NT2/D1 (cell line): ENCODE results near the gene PIWIL4.

ENCODE experiments used
- DNase-seq: peaks from one replicate; pipeline ENCODE4 v3.0.0-alpha.2; 2011; ENCODE audit warnings: low read depth, low spot score
- H3K27me3 ChIP-seq: 2 replicates; pipeline ENCODE4 v1.6.0; 2011; ENCODE audit warnings: mild to moderate bottlenecking; ENCODE audit not compliant: insufficient read length, insufficient read depth
- H3K36me3 ChIP-seq: 2 replicates; pipeline ENCODE4 v1.6.1; 2011; ENCODE audit warnings: mild to moderate bottlenecking, low read length, mixed read lengths; ENCODE audit not compliant: insufficient read depth, insufficient read length
- H3K4me1 ChIP-seq: 2 replicates; pipeline ENCODE4 v1.5.1; 2011; ENCODE audit not compliant: insufficient read depth, insufficient read length
- H3K4me3 ChIP-seq: 2 replicates; pipeline ENCODE4 v1.5.1; 2011; ENCODE audit warnings: low read depth; ENCODE audit not compliant: insufficient read length
- H3K9ac ChIP-seq: 2 replicates; pipeline ENCODE4 v1.6.0; 2011; ENCODE audit warnings: low read depth; ENCODE audit not compliant: insufficient read length
- H3K9me3 ChIP-seq: 2 replicates; pipeline ENCODE4 v1.5.1; 2011; ENCODE audit warnings: mild to moderate bottlenecking, low read length; ENCODE audit not compliant: insufficient read depth
- SUZ12 ChIP-seq: IDR thresholded peaks from 2 replicates; pipeline ENCODE4 v1.6.1; 2011; ENCODE audit not compliant: insufficient read length, insufficient read depth; ENCODE audit errors: extremely low read depth
- YY1 ChIP-seq: IDR thresholded peaks from 2 replicates; pipeline ENCODE4 v1.6.1; 2011; ENCODE audit not compliant: insufficient read length, insufficient read depth
- ZNF274 ChIP-seq: IDR thresholded peaks from 2 replicates; pipeline ENCODE4 v1.6.1; 2011; ENCODE audit warnings: mild to moderate bottlenecking, low read depth, low read length

The PIWIL4 gene

DNA sequence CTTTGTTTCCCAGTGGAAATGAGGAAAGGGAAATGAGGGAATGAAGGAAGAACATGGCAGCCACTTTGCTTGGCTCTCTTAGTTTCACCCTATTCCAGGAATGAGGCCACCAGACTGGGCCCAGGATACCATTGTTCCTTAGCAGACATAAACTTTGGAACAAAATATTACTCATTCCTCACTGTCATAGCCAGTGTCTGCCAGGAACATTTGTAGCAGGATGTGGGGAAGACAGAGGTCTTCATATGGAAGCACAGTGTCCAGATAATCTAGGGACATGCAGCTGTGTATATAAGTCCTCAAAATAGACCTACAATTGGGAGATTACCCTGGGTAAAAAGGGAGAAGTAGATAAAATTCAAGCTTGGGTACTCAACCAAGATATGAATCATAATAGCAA, 38.6 kb upstream of the PIWIL4 start:
- TF ChIP-seq SUZ12 = no peak
- no peak for TF ChIP-seq ZNF274
- no peak for TF ChIP-seq YY1
- H3K36me3 ChIP-seq = no peaks in the 10 kb centered on the region
- no peak for DNase-seq

GRCh38 chr11:94532211-94532610, 35.0 kb upstream of the PIWIL4 start:
- no peaks in the 10 kb centered on the region for H3K4me1 ChIP-seq
- no peaks in the 10 kb centered on the region for H3K36me3 ChIP-seq
- H3K9me3 ChIP-seq = no peaks in the 10 kb centered on the region
- no peaks in the 10 kb centered on the region for H3K27me3 ChIP-seq
- H3K9ac ChIP-seq = no peak overlapping the region
- H3K4me3 ChIP-seq = no peak overlapping the region
- DNase-seq = no peak
- TF ChIP-seq YY1 (no peak), SUZ12 (no peak), ZNF274 (no peak)

More for the DNA sequence above, 38.6 kb upstream of the PIWIL4 start:
- Histone ChIP-seq H3K9ac (no peak overlapping the region), H3K27me3 (no peaks in the 10 kb centered on the region), H3K4me3 (no peak overlapping the region), H3K4me1 (no peaks in the 10 kb centered on the region), H3K9me3 (no peaks in the 10 kb centered on the region)

- Histone ChIP-seq H3K27me3 (no peaks in the 10 kb centered on the region), H3K4me3 (no peak overlapping the region), H3K36me3 (no peaks in the 10 kb centered on the region), H3K4me1 (no peaks in the 10 kb centered on the region), H3K9ac (no peak overlapping the region), H3K9me3 (no peaks in the 10 kb centered on the region)
- DNase-seq = no peak
- TF ChIP-seq SUZ12 (no peak), ZNF274 (no peak), YY1 (no peak)
Observed at GRCh38 chr11:94533206-94533605, 34.0 kb upstream of the PIWIL4 start.

DNA sequence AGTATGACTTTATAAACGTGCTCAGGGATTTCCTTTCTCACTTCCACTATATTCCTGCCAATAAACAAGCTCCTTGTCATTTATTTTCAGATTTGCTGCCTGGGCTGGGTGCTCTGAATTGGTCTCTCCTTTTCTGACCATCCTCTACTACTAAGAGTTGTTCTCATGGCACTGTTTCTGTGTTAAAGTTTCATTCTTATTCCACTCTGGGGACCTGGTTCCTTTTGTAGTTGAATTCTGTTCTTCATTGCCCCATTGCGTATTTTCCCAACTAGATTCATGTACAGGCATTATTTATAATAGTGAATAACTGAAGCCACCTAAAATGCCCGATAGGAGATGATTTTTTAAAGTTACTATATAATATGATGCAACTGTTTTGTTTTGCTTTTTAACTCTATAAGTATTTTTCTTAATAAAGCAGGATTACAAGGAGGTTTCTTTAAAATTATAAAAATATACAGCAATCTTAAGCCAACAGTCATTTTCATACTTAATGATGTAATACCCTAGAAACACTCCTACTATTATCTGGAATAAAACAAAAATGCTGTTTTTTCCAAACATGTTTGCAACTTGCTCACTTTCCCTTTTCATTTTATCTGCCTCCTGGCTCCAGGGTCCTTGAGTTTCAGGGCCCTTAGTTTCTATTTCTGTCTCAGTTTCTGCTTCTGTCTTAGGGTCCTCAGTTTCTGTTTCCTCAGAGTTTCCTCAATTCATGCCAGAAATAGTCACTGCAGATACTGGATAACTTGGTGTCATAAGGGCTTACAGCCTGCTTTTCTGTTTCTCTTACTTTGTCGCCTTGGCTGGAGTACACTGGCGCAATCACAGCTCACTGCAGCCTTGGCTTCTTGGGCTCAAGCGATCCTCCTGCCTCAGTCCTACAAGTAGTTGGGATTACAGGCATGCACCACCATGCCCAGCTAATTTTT, 33.2 kb upstream of the PIWIL4 start:
- no peak for TF ChIP-seq YY1
- TF ChIP-seq SUZ12 = no peak
- no peak for TF ChIP-seq ZNF274

DNA sequence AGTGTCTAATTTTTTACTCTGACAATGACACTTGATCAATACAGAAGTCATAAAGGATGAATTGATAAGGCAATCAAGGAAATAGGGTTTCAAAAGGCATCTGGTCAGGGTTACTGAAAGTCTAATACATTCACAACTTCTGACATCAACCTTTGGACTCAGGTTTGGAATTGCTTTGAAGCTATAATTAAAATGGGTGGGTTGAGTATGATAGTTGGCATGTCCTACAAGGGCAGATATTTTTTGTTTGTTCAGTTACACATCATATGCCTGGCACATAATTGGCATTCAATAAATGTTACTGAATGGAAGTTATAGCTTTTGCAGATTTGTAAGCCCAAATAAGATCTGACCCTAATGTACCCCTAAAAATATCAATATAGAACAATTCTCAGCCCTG, 30.8 kb upstream of the PIWIL4 start:
- Histone ChIP-seq H3K9ac (no peak overlapping the region), H3K27me3 (no peaks in the 10 kb centered on the region), H3K4me3 (no peak overlapping the region), H3K4me1 (no peaks in the 10 kb centered on the region), H3K9me3 (no peaks in the 10 kb centered on the region), H3K36me3 (no peaks in the 10 kb centered on the region)
- TF ChIP-seq SUZ12 = no peak
- no peak for TF ChIP-seq ZNF274
- no peak for TF ChIP-seq YY1
- DNase-seq = no peak

More for the DNA sequence above, 33.2 kb upstream of the PIWIL4 start:
- no peak for DNase-seq
- Histone ChIP-seq H3K36me3 (no peaks in the 10 kb centered on the region), H3K4me1 (no peaks in the 10 kb centered on the region), H3K27me3 (no peaks in the 10 kb centered on the region), H3K9ac (no peak overlapping the region), H3K9me3 (no peaks in the 10 kb centered on the region), H3K4me3 (no peak overlapping the region)

DNA sequence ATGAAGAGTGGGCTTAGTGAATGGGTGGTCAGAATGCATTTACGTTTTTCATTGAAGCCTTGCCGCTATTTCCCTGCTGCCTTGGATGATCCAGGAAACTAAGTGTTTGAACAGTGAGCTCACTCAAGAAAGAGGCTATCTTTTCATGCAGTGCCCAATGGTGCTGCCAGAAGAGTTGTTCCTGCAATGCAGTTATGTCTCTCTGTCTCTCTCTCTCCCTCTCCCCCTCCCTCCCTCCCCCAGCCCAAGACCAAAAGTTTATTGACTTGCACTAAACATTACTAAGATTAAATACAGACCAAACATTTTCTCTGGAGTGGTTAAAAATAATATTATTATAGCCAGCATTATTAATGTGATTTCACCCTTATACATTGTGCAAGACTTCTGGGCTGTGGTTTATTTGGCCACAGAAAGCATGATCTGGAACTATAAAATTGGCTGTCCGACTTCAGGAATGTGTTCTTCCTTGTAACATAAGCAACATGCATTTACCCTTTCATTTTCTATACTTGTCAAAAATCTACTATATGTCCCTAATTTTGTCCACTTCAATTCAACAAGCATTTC, 30.1 kb upstream of the PIWIL4 start:
- Histone ChIP-seq H3K9me3 (no peaks in the 10 kb centered on the region), H3K27me3 (no peaks in the 10 kb centered on the region), H3K36me3 (no peaks in the 10 kb centered on the region), H3K9ac (no peak overlapping the region), H3K4me3 (no peak overlapping the region), H3K4me1 (no peaks in the 10 kb centered on the region)
- TF ChIP-seq ZNF274 (no peak), SUZ12 (no peak), YY1 (no peak)
- DNase-seq = no peak

DNA sequence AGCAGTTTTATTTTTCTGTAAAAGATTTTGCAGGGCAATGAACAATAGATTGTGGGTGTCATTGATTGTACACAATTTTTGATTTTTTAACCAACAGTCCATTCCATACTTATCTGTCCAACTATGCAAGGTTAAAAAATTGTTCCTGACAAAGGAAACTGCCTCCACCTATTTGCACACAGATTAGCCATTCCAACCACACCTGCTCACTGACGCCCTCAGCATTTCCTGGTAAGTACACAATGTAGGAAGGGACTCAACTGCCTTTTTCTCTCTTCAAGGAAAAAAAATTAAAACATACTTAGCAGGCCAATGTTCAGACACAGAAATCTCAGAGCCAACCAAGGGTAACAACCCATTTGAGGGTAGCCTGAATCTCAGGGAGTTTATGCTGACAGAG, 27.7 kb upstream of the PIWIL4 start:
- Histone ChIP-seq H3K9me3 (no peaks in the 10 kb centered on the region), H3K9ac (no peak overlapping the region), H3K27me3 (no peaks in the 10 kb centered on the region), H3K4me3 (no peak overlapping the region), H3K4me1 (no peaks in the 10 kb centered on the region), H3K36me3 (no peaks in the 10 kb centered on the region)
- no peak for TF ChIP-seq YY1
- DNase-seq = no peak
